MCF 10A (cell line): Measurements from ENCODE around the gene RPL38. TPM values are rescaled to one million over a fixed set of nuclear protein-coding genes. Genes with fewer than 3 reads are reported as not detected.

Experiments used
- BruUV-seq: library from RNA; stranded (reverse); fragments of 400-500 nt; replicated peaks from 2 replicates; lab custom pipeline; 2021; lab: Mats Ljungman, UMichigan
- CTCF ChIA-PET: fragments of 300-600 bp; sonication (Branson Sonifier 250); formaldehyde crosslinking; extraction: SDS; loops from one replicate; lab custom pipeline; 2021; ENCODE audit warnings: antibody characterized with exemption, inconsistent platforms; lab: Yijun Ruan, JAX
- POLR2A ChIA-PET: fragments of 300-600, 350-650 bp; sonication (Branson Sonifier 250); formaldehyde crosslinking; extraction: SDS; loops from one replicate; lab custom pipeline; 2020; ENCODE audit warnings: antibody characterized with exemption, inconsistent platforms; lab: Yijun Ruan, JAX
- DNase-seq: peaks from one replicate; pipeline ENCODE4 v3.0.0-alpha.2; 2018; ENCODE audit not compliant: unreplicated experiment
- H3K27ac Mint-ChIP-seq: one replicate; pipeline ENCODE4 v1.8.0; 2022; ENCODE audit warnings: mild to moderate bottlenecking, low read depth, mixed read lengths; ENCODE audit not compliant: unreplicated experiment
- H3K27me3 Mint-ChIP-seq: one replicate; pipeline ENCODE4 v1.8.0; 2022; ENCODE audit warnings: mixed read lengths; ENCODE audit not compliant: insufficient read depth, unreplicated experiment
- H3K36me3 Mint-ChIP-seq: one replicate; pipeline ENCODE4 v1.8.0; 2022; ENCODE audit warnings: mild to moderate bottlenecking, moderate library complexity, mixed read lengths; ENCODE audit not compliant: insufficient read depth, unreplicated experiment
- H3K4me1 Mint-ChIP-seq: one replicate; pipeline ENCODE4 v1.8.0; 2022; ENCODE audit warnings: mixed read lengths; ENCODE audit not compliant: insufficient read depth, unreplicated experiment
- H3K4me3 Mint-ChIP-seq: one replicate; pipeline ENCODE4 v1.8.0; 2022; ENCODE audit warnings: mild to moderate bottlenecking, moderate library complexity, mixed read lengths; ENCODE audit not compliant: unreplicated experiment
- H3K9me3 Mint-ChIP-seq: one replicate; pipeline ENCODE4 v1.8.0; 2022; ENCODE audit warnings: mixed read lengths; ENCODE audit not compliant: unreplicated experiment
- CTCF ChIP-seq: fragments of 200-600 bp; IDR thresholded peaks from one replicate; pipeline ENCODE4 v1.8.0; 2022; ENCODE audit warnings: antibody characterized with exemption, mild to moderate bottlenecking; ENCODE audit not compliant: unreplicated experiment
- intact Hi-C: fragments of 100-400 bp; cut with micrococcal nuclease; formaldehyde crosslinking; loops from 2 replicates; pipeline ENCODE4 v1.14.1; 2022
- total RNA-seq: library from RNA; stranded (reverse); gene quantifications from 2 replicates; pipeline ENCODE4 v1.2.3, GENCODE V29; 2022

Gene RPL38
- total RNA-seq, 1 experiment from 2014 or later = 1,197 TPM

DNA sequence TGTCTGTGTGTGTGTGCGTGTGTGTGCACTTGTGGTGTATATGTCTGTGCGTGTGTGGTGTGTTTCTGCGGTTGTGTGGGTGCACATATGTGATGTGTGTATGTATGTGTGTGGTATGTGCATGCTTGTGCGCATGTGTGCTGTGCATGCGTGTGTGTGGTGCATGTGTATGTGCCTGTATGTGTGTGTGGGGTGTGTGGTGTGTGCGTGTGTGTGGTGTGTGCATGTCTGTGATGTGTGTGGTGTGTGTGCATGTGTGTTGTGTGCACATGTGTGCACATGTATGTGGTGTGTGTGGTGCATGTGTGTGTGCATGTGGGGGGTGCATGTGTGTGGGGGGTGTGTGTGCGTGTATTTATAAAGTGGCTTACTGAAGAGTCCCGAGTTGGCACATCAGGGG, 47.6 kb downstream of the RPL38 start:
- BruUV-seq = no TSS peak
- Mint-ChIP-seq H3K27ac (no peak overlapping the region), H3K4me3 (no peak overlapping the region), H3K36me3 (no peaks in the 10 kb centered on the region), H3K4me1 (no peaks in the 10 kb centered on the region), H3K9me3 (no peaks in the 10 kb centered on the region), H3K27me3 (peaks cover 37% of the 10 kb centered on the region)
- ChIA-PET POLR2A (no interaction called here), CTCF (no interaction called here)
- intact Hi-C loops = no loop called here
- DNase-seq = no peak
- TF ChIP-seq CTCF = no peak

- DNase-seq = no peak
- Mint-ChIP-seq H3K27ac (no peak overlapping the region), H3K4me1 (no peaks in the 10 kb centered on the region), H3K36me3 (no peaks in the 10 kb centered on the region), H3K27me3 (peaks cover 37% of the 10 kb centered on the region), H3K4me3 (no peak overlapping the region), H3K9me3 (no peaks in the 10 kb centered on the region)
- TF ChIP-seq CTCF = no peak
- intact Hi-C loops = no loop called here
- CTCF ChIA-PET = no interaction called here
- POLR2A ChIA-PET = no interaction called here
- BruUV-seq = no TSS peak
Measured at GRCh38 chr17:74251569-74251968, 48.1 kb downstream of the RPL38 start.

- no peak overlapping the region for H3K4me3 Mint-ChIP-seq
- CTCF ChIA-PET = interaction anchor here (0.6 kb wide), 1 partner anchor 1516 kb away, joined by 4 read pairs; no protein-coding TSS in a partner anchor
- no peak for DNase-seq
- no peaks in the 10 kb centered on the region for H3K36me3 Mint-ChIP-seq
- H3K4me1 Mint-ChIP-seq = no peaks in the 10 kb centered on the region
- H3K27me3 Mint-ChIP-seq = peaks cover 37% of the 10 kb centered on the region
- TF ChIP-seq CTCF = no peak
- intact Hi-C loops = no loop called here
- no peaks in the 10 kb centered on the region for H3K9me3 Mint-ChIP-seq
- POLR2A ChIA-PET = no interaction called here
- no peak overlapping the region for H3K27ac Mint-ChIP-seq
- BruUV-seq = no TSS peak
Measured at GRCh38 chr17:74252211-74252610, 48.7 kb downstream of the RPL38 start.

GRCh38 chr17:74253036-74253435, 49.6 kb downstream of the RPL38 start:
- no peak for DNase-seq
- no peak for TF ChIP-seq CTCF
- BruUV-seq = no TSS peak
- CTCF ChIA-PET = interaction anchor here (0.6 kb wide), 1 partner anchor 539 kb away, joined by 3 read pairs; no protein-coding TSS in a partner anchor
- Mint-ChIP-seq H3K36me3 (no peaks in the 10 kb centered on the region), H3K27ac (no peak overlapping the region), H3K4me1 (no peaks in the 10 kb centered on the region), H3K9me3 (no peaks in the 10 kb centered on the region), H3K27me3 (peaks cover 37% of the 10 kb centered on the region), H3K4me3 (no peak overlapping the region)
- POLR2A ChIA-PET = no interaction called here
- intact Hi-C loops = no loop called here
